ENCODE measurements around the gene SLC9A8. TPM values are rescaled to one million over a fixed set of nuclear protein-coding genes. Genes with fewer than 3 reads are reported as not detected.

Gene SLC9A8
- total RNA-seq, 1 donor from 2014 or later: 4.1 TPM

DNA sequence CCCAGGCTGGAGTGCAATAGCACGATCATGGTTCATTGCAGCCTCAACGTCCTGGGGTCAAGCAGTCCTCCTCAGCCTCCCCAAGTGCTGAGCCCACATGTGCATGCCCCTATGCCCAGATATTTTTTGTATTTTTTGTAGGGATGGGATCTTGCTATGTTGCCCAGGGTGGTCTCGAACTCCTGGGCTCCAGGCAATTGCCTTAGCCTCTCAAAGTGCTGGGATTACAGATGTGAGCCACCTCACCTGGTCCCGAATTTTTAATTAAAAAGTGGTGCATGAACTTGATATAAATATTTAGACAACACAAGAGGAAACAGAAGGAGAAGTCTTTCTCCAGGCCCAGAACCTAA, 116.5 kb downstream of the SLC9A8 start:
- Histone ChIP-seq H4K20me1 (ENCODE audit: low read depth) (no peaks in the 10 kb centered on the region), H3K36me3 (no peaks in the 10 kb centered on the region), H3K4me2 (no peak overlapping the region), H3K79me2 (ENCODE audit: low read depth) (no peaks in the 10 kb centered on the region), H3K4me1 (no peaks in the 10 kb centered on the region), H2AFZ (replicated peaks) (no peak overlapping the region), H3K9ac (no peak overlapping the region), H3F3A (ENCODE audit: low read depth) (peaks cover 8% of the 10 kb centered on the region), H3K4me3 (no peak overlapping the region), H3K27ac (no peak overlapping the region), H3K27me3 (no peaks in the 10 kb centered on the region), H3K9me3 (ENCODE audit: low read depth) (no peaks in the 10 kb centered on the region)
- Mint-ChIP-seq H3K9me3 (no peaks in the 10 kb centered on the region), H3K27me3 (ENCODE audit: insufficient read depth, low read depth) (peaks cover 5% of the 10 kb centered on the region), H3K4me1 (peaks cover 8% of the 10 kb centered on the region), H3K4me3 (no peak overlapping the region), H3K27ac (no peak overlapping the region), H3K36me3 (no peaks in the 10 kb centered on the region)
- DNase-seq (ENCODE audit: low spot score): no peak
- no peak for TF ChIP-seq CTCF (IDR thresholded peaks at IDR 0.05)
- TF ChIP-seq EZH2 (IDR thresholded peaks at IDR 0.05): no peak
- TF ChIP-seq EZH2phosphoT487 (IDR thresholded peaks at IDR 0.05): no peak

DNA sequence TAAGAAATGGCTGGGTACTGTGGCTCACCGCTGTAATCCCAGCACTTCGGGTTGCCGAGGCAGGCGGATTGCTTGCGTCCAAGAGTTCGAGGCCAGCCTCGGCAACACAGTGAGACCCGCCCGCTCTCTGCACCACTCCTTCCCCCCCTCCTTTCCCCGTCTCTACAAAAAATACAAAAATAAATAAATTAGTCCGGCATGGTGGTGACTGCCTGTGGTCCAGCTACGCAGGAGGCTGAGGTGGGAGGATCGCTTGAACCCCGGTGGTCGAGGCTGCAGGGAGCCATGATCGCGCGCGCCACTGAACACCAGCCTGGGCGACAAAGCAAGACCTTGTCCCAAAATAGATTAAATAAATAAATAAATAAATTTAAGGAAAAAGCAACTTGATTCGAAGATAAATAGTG, 123.1 kb downstream of the SLC9A8 start:
- Histone ChIP-seq H3K4me3 (peak overlapping the region; percentile 92), H3K9me3 (ENCODE audit: low read depth) (no peaks in the 10 kb centered on the region), H3K27me3 (no peaks in the 10 kb centered on the region), H2AFZ (replicated peaks) (peak overlapping the region; percentile 67), H4K20me1 (ENCODE audit: low read depth) (peaks cover 29% of the 10 kb centered on the region), H3K36me3 (no peaks in the 10 kb centered on the region), H3K4me2 (peak overlapping the region; percentile 49), H3F3A (ENCODE audit: low read depth) (no peaks in the 10 kb centered on the region), H3K27ac (no peak overlapping the region), H3K4me1 (peaks cover 15% of the 10 kb centered on the region), H3K79me2 (ENCODE audit: low read depth) (peaks cover 44% of the 10 kb centered on the region), H3K9ac (no peak overlapping the region)
- H3K27ac Mint-ChIP-seq: no peak overlapping the region
- TF ChIP-seq CTCF (IDR thresholded peaks at IDR 0.05) (no peak), EZH2phosphoT487 (IDR thresholded peaks at IDR 0.05) (no peak), EZH2 (IDR thresholded peaks at IDR 0.05) (no peak)
- no peaks in the 10 kb centered on the region for H3K9me3 Mint-ChIP-seq
- peaks cover 26% of the 10 kb centered on the region for H3K4me1 Mint-ChIP-seq
- H3K4me3 Mint-ChIP-seq: peak overlapping the region; percentile 99
- H3K27me3 Mint-ChIP-seq (ENCODE audit: insufficient read depth, low read depth): no peaks in the 10 kb centered on the region
- no peak for DNase-seq (ENCODE audit: low spot score)
- peaks cover 2% of the 10 kb centered on the region for H3K36me3 Mint-ChIP-seq

- Histone ChIP-seq H3K4me1 (peaks cover 15% of the 10 kb centered on the region), H3K9me3 (ENCODE audit: low read depth) (no peaks in the 10 kb centered on the region), H3K4me3 (peak within 1 kb of the TSS; percentile 92), H3K27ac (no peak within 1 kb of the TSS), H3K9ac (peak within 1 kb of the TSS; percentile 64), H4K20me1 (ENCODE audit: low read depth) (peaks cover 29% of the 10 kb centered on the region), H3K4me2 (peak within 1 kb of the TSS; percentile 80), H3K79me2 (ENCODE audit: low read depth) (peaks cover 51% of the 10 kb centered on the region), H3F3A (ENCODE audit: low read depth) (no peaks in the 10 kb centered on the region), H3K36me3 (no peaks in the 10 kb centered on the region), H3K27me3 (no peaks in the 10 kb centered on the region), H2AFZ (replicated peaks) (peak within 1 kb of the TSS; percentile 73)
- DNase-seq (ENCODE audit: low spot score): peak; percentile 97
- no peak for TF ChIP-seq CTCF (IDR thresholded peaks at IDR 0.05)
- no peak for TF ChIP-seq EZH2 (IDR thresholded peaks at IDR 0.05)
- TF ChIP-seq EZH2phosphoT487 (IDR thresholded peaks at IDR 0.05): no peak
- peaks cover 27% of the 10 kb centered on the region for H3K4me1 Mint-ChIP-seq
- H3K36me3 Mint-ChIP-seq: peaks cover 7% of the 10 kb centered on the region
- H3K4me3 Mint-ChIP-seq: peak within 1 kb of the TSS; percentile 99
- H3K27me3 Mint-ChIP-seq (ENCODE audit: insufficient read depth, low read depth): no peaks in the 10 kb centered on the region
- H3K9me3 Mint-ChIP-seq: no peaks in the 10 kb centered on the region
- no peak within 1 kb of the TSS for H3K27ac Mint-ChIP-seq
Measured at GRCh38 chr20:49936153-49937026, 123.8 kb downstream of the SLC9A8 start, which contains the start of gene RNF114. Gene RNF114 (plus strand): TSS chr20:49936397. CDS start chr20:49936413, 16 bp downstream.
